PC-9 (cell line): ENCODE measurements around the gene PIM1.

Experiments used
- CTCF ChIP-seq: fragments of 200-600 bp; sonication (generic); conservative IDR thresholded peaks from 2 replicates; pipeline ENCODE4 v1.6.1; 2017; ENCODE audit warnings: mixed run types, antibody characterized with exemption, mild to moderate bottlenecking, moderate library complexity
- EZH2 ChIP-seq: fragments of 200-600 bp; sonication (generic); IDR thresholded peaks from 2 replicates; pipeline ENCODE4 v1.8.0; 2017; ENCODE audit warnings: antibody characterized with exemption, low read depth

GRCh38 chr6:37188962-37189510 lies 19.1 kb downstream of the PIM1 start:
- TF ChIP-seq CTCF (no peak), EZH2 (no peak)
